GM19468 (cell line): ENCODE results near the gene ZC3H7B.
"Not testable (repeated sequence)": the region's sequence is repeated elsewhere in the genome, so short reads cannot be mapped to it uniquely, and the experiment has no call there.

Experiments
- ATAC-seq: cut with Tn5 transposase; IDR thresholded peaks from one replicate; pipeline ENCODE4 v1.9.1; 2021; ENCODE audit warnings: mild to moderate bottlenecking, moderate library complexity, moderate number of reproducible peaks; ENCODE audit not compliant: unreplicated experiment; ENCODE audit errors: extremely low read depth

The ZC3H7B gene

GRCh38 chr22:41301085-41302020, at the start of gene ZC3H7B:
TSS of gene ZC3H7B (plus strand) at chr22:41301525. CDS start at chr22:41320661, 19,136 bp downstream.
- ATAC-seq, result peak; percentile 69

GRCh38 chr22:41252365-41252764, 49.0 kb upstream of the ZC3H7B start:
- no peak for ATAC-seq

- no peak for ATAC-seq
Observed at GRCh38 chr22:41254230-41254629, 47.1 kb upstream of the ZC3H7B start.

GRCh38 chr22:41256254-41257253, 44.8 kb upstream of the ZC3H7B start:
- ATAC-seq, result no peak

- ATAC-seq, result no peak
Observed at GRCh38 chr22:41257696-41258095, 43.6 kb upstream of the ZC3H7B start.

- ATAC-seq, result not testable (repeated sequence)
Observed at GRCh38 chr22:41259756-41260155, 41.6 kb upstream of the ZC3H7B start.

GRCh38 chr22:41260871-41261270, 40.5 kb upstream of the ZC3H7B start:
- ATAC-seq, result no peak

- ATAC-seq, result no peak
Observed at GRCh38 chr22:41261541-41262249, 39.6 kb upstream of the ZC3H7B start.

GRCh38 chr22:41262250-41262765, 39.0 kb upstream of the ZC3H7B start:
- no peak for ATAC-seq

- ATAC-seq, result no peak
Observed at GRCh38 chr22:41263704-41264103, 37.6 kb upstream of the ZC3H7B start.

- no peak for ATAC-seq
Observed at GRCh38 chr22:41264408-41264941, 36.9 kb upstream of the ZC3H7B start.

GRCh38 chr22:41267958-41268357, 33.4 kb upstream of the ZC3H7B start:
- no peak for ATAC-seq

GRCh38 chr22:41271787-41272186, 29.5 kb upstream of the ZC3H7B start:
- ATAC-seq, result no peak

- no peak for ATAC-seq
Observed at GRCh38 chr22:41273128-41273527, 28.2 kb upstream of the ZC3H7B start.

GRCh38 chr22:41274856-41275255, 26.5 kb upstream of the ZC3H7B start:
- no peak for ATAC-seq

GRCh38 chr22:41280065-41280464, 21.3 kb upstream of the ZC3H7B start:
- no peak for ATAC-seq

GRCh38 chr22:41280854-41281253, 20.5 kb upstream of the ZC3H7B start:
- ATAC-seq, result no peak

- no peak for ATAC-seq
Observed at GRCh38 chr22:41284465-41284864, 16.9 kb upstream of the ZC3H7B start.

GRCh38 chr22:41285441-41285819, 15.9 kb upstream of the ZC3H7B start:
- ATAC-seq, result no peak
